ENCODE data around the gene P2RY12.

DNA sequence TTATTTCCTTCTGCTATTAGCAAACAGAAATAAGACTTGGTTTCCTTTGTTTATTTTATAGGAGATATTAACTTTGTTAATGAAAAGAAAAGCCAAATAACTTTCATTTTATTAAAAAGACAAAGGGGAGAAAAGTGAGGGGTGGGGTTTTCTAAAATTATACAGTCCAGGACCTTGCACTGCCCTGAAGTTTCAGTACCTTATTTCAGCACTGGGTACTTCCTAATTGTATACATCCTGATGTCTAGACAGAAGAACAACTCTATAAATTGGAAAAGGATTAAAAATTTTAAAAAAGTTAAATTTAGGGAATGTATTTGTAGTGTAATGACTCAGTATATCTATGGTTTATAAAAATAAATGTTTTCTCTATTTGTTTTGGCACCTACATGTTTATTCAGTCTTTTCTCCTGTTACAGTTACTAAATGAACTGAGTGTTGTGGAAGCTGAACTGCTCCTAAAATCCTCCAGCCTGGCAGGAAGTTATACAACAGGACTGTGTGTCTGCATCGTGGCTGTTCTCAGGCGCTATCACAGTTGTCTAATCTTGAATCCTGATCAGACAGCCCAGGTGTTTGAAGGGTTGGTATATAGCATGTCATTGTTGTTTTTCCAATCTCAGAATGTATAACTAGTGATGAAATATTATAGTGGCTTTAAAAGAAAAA lies 27.6 kb downstream of the P2RY12 start:
- TF ChIP-seq, protein P1, sequence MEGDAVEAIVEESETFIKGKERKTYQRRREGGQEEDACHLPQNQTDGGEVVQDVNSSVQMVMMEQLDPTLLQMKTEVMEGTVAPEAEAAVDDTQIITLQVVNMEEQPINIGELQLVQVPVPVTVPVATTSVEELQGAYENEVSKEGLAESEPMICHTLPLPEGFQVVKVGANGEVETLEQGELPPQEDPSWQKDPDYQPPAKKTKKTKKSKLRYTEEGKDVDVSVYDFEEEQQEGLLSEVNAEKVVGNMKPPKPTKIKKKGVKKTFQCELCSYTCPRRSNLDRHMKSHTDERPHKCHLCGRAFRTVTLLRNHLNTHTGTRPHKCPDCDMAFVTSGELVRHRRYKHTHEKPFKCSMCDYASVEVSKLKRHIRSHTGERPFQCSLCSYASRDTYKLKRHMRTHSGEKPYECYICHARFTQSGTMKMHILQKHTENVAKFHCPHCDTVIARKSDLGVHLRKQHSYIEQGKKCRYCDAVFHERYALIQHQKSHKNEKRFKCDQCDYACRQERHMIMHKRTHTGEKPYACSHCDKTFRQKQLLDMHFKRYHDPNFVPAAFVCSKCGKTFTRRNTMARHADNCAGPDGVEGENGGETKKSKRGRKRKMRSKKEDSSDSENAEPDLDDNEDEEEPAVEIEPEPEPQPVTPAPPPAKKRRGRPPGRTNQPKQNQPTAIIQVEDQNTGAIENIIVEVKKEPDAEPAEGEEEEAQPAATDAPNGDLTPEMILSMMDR (IDR thresholded peaks at IDR 0.05): no peak
- no peak for TF ChIP-seq EZH2 (IDR thresholded peaks at IDR 0.05; ENCODE audit: borderline replicate concordance, insufficient read depth, low read depth, low read length, poor library complexity, severe bottlenecking)
